ENCODE results near the gene ABHD2. TPM values are rescaled to one million over a fixed set of nuclear protein-coding genes. Genes with fewer than 3 reads are reported as not detected.

ABHD2 gene
- total and polyA plus RNA-seq, 11 donors = 8.6 to 243 (median 116) TPM

- DNase-seq = peak; percentile 49 to 76 (median 68)
- Histone ChIP-seq H3K27me3 (no peaks in the 10 kb centered on the region), H3K9me3 (no peaks in the 10 kb centered on the region), H3K36me3 (peaks cover 0 to 4% (median 0%) of the 10 kb centered on the region in 9 donors), H3K4me1 (peaks cover 0 to 67% (median 57%) of the 10 kb centered on the region in 12 donors), H3K4me3 (peak overlapping the region; percentile 75 to 97 (median 94)), H3K27ac (peak overlapping the region; percentile 80 to 97 (median 94))
- 0 to 4% (median 2%) methylated on average over 9 to 44 of the region's 44 CpGs for WGBS, 4 donors
- intact Hi-C loops (cut with DNase I) = loop anchor here in 6 of 10 donors (2.0 to 10.0 kb wide), 6 partner anchors 26 to 86 kb away; no protein-coding TSS in a partner anchor
- peak in 3 of 4 donors; percentile 10 to 34 (median 12) for ATAC-seq
- no peak for TF ChIP-seq CTCF (IDR thresholded peaks at IDR 0.05)
- no peak for TF ChIP-seq POLR2A (IDR thresholded peaks at IDR 0.05)
Measured at GRCh38 chr15:89088605-89089315, 504 bp downstream of the ABHD2 start.

GRCh38 chr15:89089316-89090230 is 1.3 kb downstream of the ABHD2 start:
- 64 to 67% (median 66%) methylated on average over 5 of the region's 5 CpGs for WGBS, 4 donors
- Histone ChIP-seq H3K9me3 (no peaks in the 10 kb centered on the region), H3K27me3 (no peaks in the 10 kb centered on the region), H3K27ac (peak overlapping the region; percentile 80 to 97 (median 94)), H3K4me1 (peaks cover 0 to 75% (median 64%) of the 10 kb centered on the region in 12 donors), H3K4me3 (peak overlapping the region; percentile 75 to 97 (median 94)), H3K36me3 (peaks cover 0 to 10% (median 0%) of the 10 kb centered on the region in 9 donors)
- no peak for DNase-seq
- no peak for TF ChIP-seq CTCF (IDR thresholded peaks at IDR 0.05)
- no peak for TF ChIP-seq POLR2A (IDR thresholded peaks at IDR 0.05)
- ATAC-seq = no peak
- intact Hi-C loops (cut with DNase I) = loop anchor here in 7 of 10 donors (2.0 to 10.0 kb wide), 7 partner anchors 15 to 85 kb away; no protein-coding TSS in a partner anchor

- intact Hi-C loops (cut with DNase I) = loop anchor here in 2 of 10 donors (2.0 to 5.0 kb wide), 2 partner anchors 14 to 46 kb away; no protein-coding TSS in a partner anchor
- H3K27me3 ChIP-seq = no peaks in the 10 kb centered on the region
- H3K4me3 ChIP-seq = peak overlapping the region in 11 of 12 donors; percentile 3 to 97 (median 35)
- peak in 3 of 4 donors; percentile 21 to 35 (median 33) for ATAC-seq
- TF ChIP-seq CTCF (IDR thresholded peaks at IDR 0.05) (peak in 3 of 12 donors; percentile 23 to 30 (median 27)), POLR2A (IDR thresholded peaks at IDR 0.05) (peak in 1 of 2 donors; percentile 57)
- H3K4me1 ChIP-seq = peaks cover 0 to 83% (median 75%) of the 10 kb centered on the region in 12 donors
- H3K36me3 ChIP-seq = peaks cover 0 to 12% (median 0%) of the 10 kb centered on the region in 9 donors
- peak overlapping the region; percentile 80 to 97 (median 94) for H3K27ac ChIP-seq
- H3K9me3 ChIP-seq = no peaks in the 10 kb centered on the region
- WGBS, 4 donors = 25 to 30% (median 28%) methylated on average over 12 of the region's 12 CpGs
- peak; percentile 77 to 85 (median 83) for DNase-seq
Measured at GRCh38 chr15:89090791-89091626, 2.8 kb downstream of the ABHD2 start.

Measured in heart left ventricle (tissue), 16 donors.